ENCODE measurements around the gene ZNF329.

ZNF329 gene

DNA sequence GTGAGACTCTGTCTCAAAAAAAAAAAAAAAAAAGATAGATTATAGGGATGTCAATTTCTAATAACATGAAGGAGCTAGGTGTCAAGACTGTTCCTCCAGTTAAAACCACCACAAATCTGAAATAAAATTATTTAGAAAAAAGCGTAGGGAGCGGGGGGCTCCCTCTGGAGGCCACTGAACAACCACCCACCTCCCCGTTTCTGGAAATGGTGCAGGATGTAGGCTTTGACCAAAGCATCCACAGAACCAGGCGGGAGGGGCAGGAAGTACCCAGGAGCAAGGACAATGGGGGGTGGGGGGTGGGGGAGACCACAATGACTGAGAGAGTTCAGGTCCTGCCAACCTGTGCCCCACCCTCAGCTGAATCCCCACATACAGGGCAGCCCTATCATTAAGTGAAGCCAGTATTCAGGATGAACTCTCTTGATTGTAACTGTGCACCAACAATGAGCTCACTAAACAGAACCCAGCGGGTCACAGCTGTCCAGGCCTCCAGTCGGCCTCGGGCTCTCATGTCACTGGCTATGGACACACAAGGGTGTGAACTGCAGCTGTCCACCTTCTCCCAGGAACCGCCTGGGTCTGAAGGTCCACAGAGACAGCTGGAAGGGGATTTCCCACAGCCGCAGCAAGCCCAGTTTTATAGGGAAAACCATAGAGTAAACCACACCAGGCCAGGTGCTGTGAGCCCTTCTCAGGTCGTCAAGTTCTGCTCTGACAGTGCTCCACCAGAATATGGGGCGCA is 59.2 kb downstream of the ZNF329 start:
- H3K4me1 ChIP-seq (ENCODE audit: low read depth, poor library complexity, severe bottlenecking): no peaks in the 10 kb centered on the region
- H3K4me3 ChIP-seq (IDR thresholded peaks at IDR 0.05; ENCODE audit: insufficient read depth, low read depth, low read length): no peak overlapping the region
- H3K36me3 ChIP-seq (ENCODE audit: insufficient read depth): no peaks in the 10 kb centered on the region
- H3K4me2 ChIP-seq: no peak overlapping the region
- H2AFZ ChIP-seq (ENCODE audit: low read depth): no peak overlapping the region
- no peak overlapping the region for H3K27ac ChIP-seq
- H3K27me3 ChIP-seq (ENCODE audit: insufficient read depth, low read depth): no peaks in the 10 kb centered on the region
- H3K79me2 ChIP-seq (ENCODE audit: insufficient read depth, low read depth): no peaks in the 10 kb centered on the region
- H4K20me1 ChIP-seq (ENCODE audit: insufficient read depth): no peaks in the 10 kb centered on the region
- TF ChIP-seq, protein P1, sequence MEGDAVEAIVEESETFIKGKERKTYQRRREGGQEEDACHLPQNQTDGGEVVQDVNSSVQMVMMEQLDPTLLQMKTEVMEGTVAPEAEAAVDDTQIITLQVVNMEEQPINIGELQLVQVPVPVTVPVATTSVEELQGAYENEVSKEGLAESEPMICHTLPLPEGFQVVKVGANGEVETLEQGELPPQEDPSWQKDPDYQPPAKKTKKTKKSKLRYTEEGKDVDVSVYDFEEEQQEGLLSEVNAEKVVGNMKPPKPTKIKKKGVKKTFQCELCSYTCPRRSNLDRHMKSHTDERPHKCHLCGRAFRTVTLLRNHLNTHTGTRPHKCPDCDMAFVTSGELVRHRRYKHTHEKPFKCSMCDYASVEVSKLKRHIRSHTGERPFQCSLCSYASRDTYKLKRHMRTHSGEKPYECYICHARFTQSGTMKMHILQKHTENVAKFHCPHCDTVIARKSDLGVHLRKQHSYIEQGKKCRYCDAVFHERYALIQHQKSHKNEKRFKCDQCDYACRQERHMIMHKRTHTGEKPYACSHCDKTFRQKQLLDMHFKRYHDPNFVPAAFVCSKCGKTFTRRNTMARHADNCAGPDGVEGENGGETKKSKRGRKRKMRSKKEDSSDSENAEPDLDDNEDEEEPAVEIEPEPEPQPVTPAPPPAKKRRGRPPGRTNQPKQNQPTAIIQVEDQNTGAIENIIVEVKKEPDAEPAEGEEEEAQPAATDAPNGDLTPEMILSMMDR (conservative IDR thresholded peaks at IDR 0.05; ENCODE audit: low read depth, low read length): no peak
- no peak overlapping the region for H3K9ac ChIP-seq

DNA sequence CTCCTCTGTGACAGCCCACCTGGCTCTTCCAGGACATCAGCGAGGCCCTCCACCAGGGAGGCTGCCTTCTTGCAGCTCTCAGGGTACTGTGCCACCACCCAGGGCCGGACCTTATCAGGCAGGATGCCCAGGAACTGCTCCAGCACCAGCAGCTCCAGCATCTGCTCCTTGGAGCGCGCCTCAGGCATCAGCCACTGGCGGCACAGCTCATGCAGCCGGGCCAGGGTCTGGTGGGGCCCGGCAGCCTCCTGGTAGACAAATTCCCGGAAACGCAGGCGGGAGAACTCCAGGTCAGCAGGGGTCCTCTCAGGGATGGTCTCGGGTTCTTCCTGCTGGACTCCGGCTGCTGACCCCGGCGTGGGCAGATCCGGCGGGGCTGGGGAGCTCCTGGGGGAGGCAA is 60.7 kb downstream of the ZNF329 start:
- H3K36me3 ChIP-seq (ENCODE audit: insufficient read depth): no peaks in the 10 kb centered on the region
- H2AFZ ChIP-seq (ENCODE audit: low read depth): no peak overlapping the region
- no peaks in the 10 kb centered on the region for H3K79me2 ChIP-seq (ENCODE audit: insufficient read depth, low read depth)
- no peak overlapping the region for H3K4me2 ChIP-seq
- H3K27me3 ChIP-seq (ENCODE audit: insufficient read depth, low read depth): no peaks in the 10 kb centered on the region
- no peak overlapping the region for H3K9ac ChIP-seq
- H3K4me3 ChIP-seq (IDR thresholded peaks at IDR 0.05; ENCODE audit: insufficient read depth, low read depth, low read length): no peak overlapping the region
- no peaks in the 10 kb centered on the region for H3K4me1 ChIP-seq (ENCODE audit: low read depth, poor library complexity, severe bottlenecking)
- TF ChIP-seq, protein P1 (conservative IDR thresholded peaks at IDR 0.05; ENCODE audit: low read depth, low read length): no peak
- no peak overlapping the region for H3K27ac ChIP-seq
- no peaks in the 10 kb centered on the region for H4K20me1 ChIP-seq (ENCODE audit: insufficient read depth)

DNA sequence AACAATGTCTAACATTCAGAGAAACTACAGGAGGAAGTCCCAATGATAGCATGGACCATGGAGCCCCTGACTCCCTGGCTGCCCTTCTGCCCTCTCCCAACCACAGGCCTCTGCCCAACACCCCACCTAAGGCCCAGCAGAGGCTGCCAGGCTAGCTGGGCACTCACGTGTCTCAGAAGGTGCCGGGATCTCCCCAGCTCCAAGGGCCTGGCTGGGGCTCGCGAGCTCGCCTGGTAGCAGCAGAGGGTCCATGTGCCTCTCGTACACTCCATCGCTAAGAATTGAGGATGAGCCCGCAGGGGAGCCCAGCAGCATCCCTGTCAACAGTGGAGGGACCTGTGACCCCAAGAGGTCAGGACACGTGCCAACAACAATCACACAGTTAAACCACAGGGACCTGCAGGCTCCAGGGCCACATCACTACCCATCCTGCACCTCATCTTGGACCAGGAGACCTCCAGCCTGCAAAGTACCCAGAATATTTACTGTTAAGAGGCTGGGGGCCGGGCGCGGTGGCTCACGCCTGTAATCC is 62.0 kb downstream of the ZNF329 start:
- no peaks in the 10 kb centered on the region for H3K27me3 ChIP-seq (ENCODE audit: insufficient read depth, low read depth)
- H3K79me2 ChIP-seq (ENCODE audit: insufficient read depth, low read depth): no peaks in the 10 kb centered on the region
- no peaks in the 10 kb centered on the region for H3K4me1 ChIP-seq (ENCODE audit: low read depth, poor library complexity, severe bottlenecking)
- H3K27ac ChIP-seq: no peak overlapping the region
- no peaks in the 10 kb centered on the region for H3K36me3 ChIP-seq (ENCODE audit: insufficient read depth)
- H3K9ac ChIP-seq: no peak overlapping the region
- TF ChIP-seq, protein P1 (conservative IDR thresholded peaks at IDR 0.05; ENCODE audit: low read depth, low read length): no peak
- no peaks in the 10 kb centered on the region for H4K20me1 ChIP-seq (ENCODE audit: insufficient read depth)
- H3K4me2 ChIP-seq: no peak overlapping the region
- no peak overlapping the region for H2AFZ ChIP-seq (ENCODE audit: low read depth)
- no peak overlapping the region for H3K4me3 ChIP-seq (IDR thresholded peaks at IDR 0.05; ENCODE audit: insufficient read depth, low read depth, low read length)

DNA sequence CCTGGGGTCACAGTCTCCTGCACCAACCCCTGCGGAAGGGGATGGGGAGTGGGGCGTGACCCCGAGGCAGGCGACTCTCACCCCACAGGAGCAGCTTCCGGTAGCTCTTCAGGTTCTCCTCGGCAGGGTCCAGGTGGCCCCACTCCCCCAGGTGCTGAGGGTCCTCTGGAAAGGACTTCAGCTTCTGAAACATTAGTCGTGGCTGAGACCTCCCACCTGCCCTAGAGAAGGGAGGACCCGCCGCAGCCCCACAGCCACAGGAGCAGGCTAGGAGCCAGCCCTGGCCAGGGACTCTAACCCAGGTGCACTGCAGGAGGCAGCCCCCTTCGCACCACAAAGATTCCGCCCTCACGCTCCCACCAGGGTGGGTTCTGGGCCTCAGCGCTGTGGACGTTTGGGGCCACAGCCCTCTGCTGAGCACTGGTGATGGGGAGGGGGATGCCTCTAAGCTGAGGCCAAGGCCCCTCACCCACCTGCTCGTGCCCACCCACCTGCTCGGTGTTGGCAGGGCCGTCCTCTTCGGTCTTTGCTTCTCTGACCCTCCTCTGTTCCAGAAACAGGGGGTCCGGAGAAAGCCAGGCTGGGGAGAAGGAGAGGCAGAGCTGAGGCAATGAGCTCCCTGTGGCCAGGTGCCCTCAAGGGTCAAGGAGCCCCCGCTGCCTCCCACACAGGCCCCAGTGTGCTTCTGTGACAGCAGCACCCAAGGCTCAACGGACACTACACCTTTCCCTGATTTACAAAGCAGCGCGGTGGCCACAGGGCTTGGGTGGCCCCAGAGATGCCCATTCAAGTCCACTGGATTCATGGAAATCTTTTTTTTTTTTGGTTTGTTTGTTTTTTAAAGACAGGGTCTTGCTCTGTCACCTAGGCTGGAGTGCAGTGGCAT is 63.5 kb downstream of the ZNF329 start:
- TF ChIP-seq, protein P1 (conservative IDR thresholded peaks at IDR 0.05; ENCODE audit: low read depth, low read length): no peak
- H3K4me2 ChIP-seq: no peak overlapping the region
- no peak overlapping the region for H3K27ac ChIP-seq
- H3K27me3 ChIP-seq (ENCODE audit: insufficient read depth, low read depth): no peaks in the 10 kb centered on the region
- no peaks in the 10 kb centered on the region for H3K79me2 ChIP-seq (ENCODE audit: insufficient read depth, low read depth)
- no peak overlapping the region for H2AFZ ChIP-seq (ENCODE audit: low read depth)
- H3K36me3 ChIP-seq (ENCODE audit: insufficient read depth): no peaks in the 10 kb centered on the region
- H3K4me3 ChIP-seq (IDR thresholded peaks at IDR 0.05; ENCODE audit: insufficient read depth, low read depth, low read length): no peak overlapping the region
- H4K20me1 ChIP-seq (ENCODE audit: insufficient read depth): no peaks in the 10 kb centered on the region
- no peaks in the 10 kb centered on the region for H3K4me1 ChIP-seq (ENCODE audit: low read depth, poor library complexity, severe bottlenecking)
- no peak overlapping the region for H3K9ac ChIP-seq
